Mesenchymal stem cell (in vitro differentiated cells and primary cell): ENCODE data around the gene MLXIP.
A peak's percentile ranks its signal among the peaks of the same experiment; 100 is the strongest.
"Not testable (repeated sequence)": the region's sequence is repeated elsewhere in the genome, so short reads cannot be mapped to it uniquely, and the experiment has no call there.

Source experiments
- DNase-seq: peaks from one replicate; pipeline ENCODE4 v3.0.0-alpha.2; 2013
- H2AFZ ChIP-seq: one replicate; pipeline ENCODE4 v1.6.1; 2013; ENCODE audit warnings: low read depth, mild to moderate bottlenecking, control low read depth, inconsistent platforms, low read length, moderate library complexity
- H2AK5ac ChIP-seq: 2 replicates; pipeline ENCODE4 v1.6.1; 2013; ENCODE audit warnings: low read length, moderate library complexity, mild to moderate bottlenecking, inconsistent platforms; ENCODE audit not compliant: severe bottlenecking
- H2BK120ac ChIP-seq: one replicate; pipeline ENCODE4 v1.6.1; 2013; ENCODE audit warnings: low read depth, mild to moderate bottlenecking, inconsistent platforms, low read length, moderate library complexity
- H2BK12ac ChIP-seq, 2 experiments: one replicate each; pipeline ENCODE4 v1.6.1; 2013; ENCODE audit warnings: inconsistent platforms in 2 of 2, low read length in 2 of 2, mild to moderate bottlenecking in 2 of 2, moderate library complexity in 2 of 2, control low read depth in 1 of 2
- H2BK15ac ChIP-seq: one replicate; pipeline ENCODE4 v1.6.1; 2013; ENCODE audit warnings: mild to moderate bottlenecking, low read depth, inconsistent platforms; ENCODE audit not compliant: poor library complexity, severe bottlenecking
- H2BK5ac ChIP-seq: 2 replicates; pipeline ENCODE4 v1.6.1; 2013; ENCODE audit warnings: low read depth, mild to moderate bottlenecking, low read length, control low read depth, inconsistent platforms; ENCODE audit not compliant: poor library complexity, severe bottlenecking
- H3K14ac ChIP-seq, 2 experiments: one replicate each; pipeline ENCODE4 v1.6.1; 2013; ENCODE audit warnings: inconsistent platforms in 2 of 2, low read length in 2 of 2, control low read depth in 1 of 2, mild to moderate bottlenecking in 1 of 2, moderate library complexity in 1 of 2
- H3K18ac ChIP-seq, 2 experiments: one replicate each; pipeline ENCODE4 v1.6.1; 2013; ENCODE audit warnings: inconsistent platforms in 2 of 2, low read length in 2 of 2, control low read depth in 1 of 2, low read depth in 1 of 2, mild to moderate bottlenecking in 1 of 2
- H3K23ac ChIP-seq, 2 experiments: one replicate each; pipeline ENCODE4 v1.6.1; 2013; ENCODE audit warnings: inconsistent platforms in 2 of 2, low read length in 2 of 2, mild to moderate bottlenecking in 2 of 2, moderate library complexity in 2 of 2, control low read depth in 1 of 2
- H3K27ac ChIP-seq: 2 replicates; pipeline ENCODE4 v1.5.1; 2013; ENCODE audit warnings: mild to moderate bottlenecking, moderate library complexity, low read length, control low read depth, inconsistent platforms; ENCODE audit not compliant: poor library complexity, severe bottlenecking
- H3K27me3 ChIP-seq, 2 experiments: 2 replicates each; pipeline versions ENCODE4 v1.6.1 to v1.7.0; 2013; ENCODE audit warnings: low read length in 2 of 2, mild to moderate bottlenecking in 2 of 2, moderate library complexity in 2 of 2, control low read depth in 1 of 2, inconsistent platforms in 1 of 2; ENCODE audit not compliant: control insufficient read depth in 1 of 2, insufficient read depth in 1 of 2
- H3K36me3 ChIP-seq, 2 experiments: 2 replicates each; pipeline versions ENCODE4 v1.6.1 to v1.7.0; 2013; ENCODE audit warnings: low read length in 2 of 2, control low read depth in 1 of 2, inconsistent platforms in 1 of 2, low read depth in 1 of 2, mild to moderate bottlenecking in 1 of 2; ENCODE audit not compliant: insufficient read depth in 2 of 2, control insufficient read depth in 1 of 2
- H3K4ac ChIP-seq, 2 experiments: one replicate each; pipeline ENCODE4 v1.6.1; 2013; ENCODE audit warnings: inconsistent platforms in 2 of 2, low read length in 2 of 2, mild to moderate bottlenecking in 2 of 2, moderate library complexity in 2 of 2, control low read depth in 1 of 2, low read depth in 1 of 2
- H3K4me1 ChIP-seq: 2 replicates; pipeline ENCODE4 v1.6.1; 2013; ENCODE audit warnings: low read depth, low read length, control low read depth; ENCODE audit not compliant: control insufficient read depth, insufficient read depth
- H3K4me2 ChIP-seq: 2 replicates; pipeline ENCODE4 v1.6.1; 2013; ENCODE audit warnings: low read length, mild to moderate bottlenecking, inconsistent platforms; ENCODE audit not compliant: poor library complexity, severe bottlenecking
- H3K4me3 ChIP-seq, 2 experiments: 2 replicates each; pipeline versions ENCODE4 v1.5.1 to v1.7.0; 2013; ENCODE audit warnings: low read length in 2 of 2, mild to moderate bottlenecking in 2 of 2, control low read depth in 1 of 2, low read depth in 1 of 2; ENCODE audit not compliant: insufficient read depth in 1 of 2
- H3K79me1 ChIP-seq: replicated peaks from 2 replicates; pipeline ENCODE4 v1.6.1; 2013; ENCODE audit warnings: mild to moderate bottlenecking, control low read depth, low read length, inconsistent platforms; ENCODE audit not compliant: poor library complexity, severe bottlenecking
- H3K9ac ChIP-seq: 2 replicates; pipeline ENCODE4 v1.7.0; 2013; ENCODE audit warnings: mild to moderate bottlenecking, low read length, moderate library complexity
- H3K9me3 ChIP-seq: 2 replicates; pipeline ENCODE4 v1.7.0; 2013; ENCODE audit warnings: mild to moderate bottlenecking, low read length; ENCODE audit not compliant: control insufficient read depth
- H4K8ac ChIP-seq: one replicate; pipeline ENCODE4 v1.6.1; 2013; ENCODE audit warnings: inconsistent platforms, mild to moderate bottlenecking, low read length, moderate library complexity
- H4K91ac ChIP-seq: one replicate; pipeline ENCODE4 v1.6.1; 2013; ENCODE audit warnings: mild to moderate bottlenecking, low read length, inconsistent platforms
- WGBS: methylation state at CpG from one replicate; pipeline ENCODE4 v1.1.7; 2013; ENCODE audit warnings: mixed read lengths; 5-methylcytosine and 5-hydroxymethylcytosine counted together

The MLXIP gene

DNA sequence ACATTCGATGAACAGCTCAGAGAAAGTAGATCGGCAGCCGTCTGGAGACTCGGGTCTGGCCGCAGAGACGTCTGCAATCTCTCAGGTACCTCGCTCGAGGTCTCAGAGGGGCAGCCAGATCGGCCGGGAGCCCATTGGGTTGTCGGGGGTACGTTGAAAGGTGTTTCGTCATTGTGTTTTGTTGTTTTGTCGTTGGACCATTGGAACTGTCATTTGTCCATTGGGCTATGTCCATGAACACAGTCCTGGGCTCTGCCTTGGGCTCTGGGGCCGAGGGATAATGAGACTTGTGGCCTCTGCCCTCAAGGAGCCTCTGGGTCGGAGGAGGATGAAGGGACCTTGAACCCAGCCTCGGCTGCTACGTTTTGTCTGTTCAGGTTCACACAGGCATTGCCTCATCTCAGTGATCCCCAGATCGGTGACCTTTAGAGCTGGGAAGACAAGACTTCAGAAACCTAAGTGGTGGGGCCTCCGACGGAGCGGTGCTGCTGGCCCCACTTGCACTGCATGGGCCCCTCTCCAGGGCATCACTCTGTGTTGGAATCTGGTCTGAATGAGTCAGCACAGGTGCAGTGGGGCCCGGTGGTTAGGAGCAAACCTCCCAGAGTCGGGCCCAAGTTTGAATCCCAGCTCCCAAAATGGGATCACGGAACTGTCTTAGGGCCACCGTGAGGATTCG, 23.6 kb upstream of the MLXIP start:
- peaks cover 6% of the 10 kb centered on the region for H3K79me1 ChIP-seq
- H3K4me1 ChIP-seq: peaks cover 18% of the 10 kb centered on the region
- peak overlapping the region; percentile 33 for H3K9ac ChIP-seq
- no peak overlapping the region for H2AFZ ChIP-seq
- no peak for DNase-seq
- no peak overlapping the region for H3K18ac ChIP-seq
- H3K27ac ChIP-seq: no peak overlapping the region
- no peak overlapping the region for H2BK120ac ChIP-seq
- H4K91ac ChIP-seq: no peak overlapping the region
- H3K4me2 ChIP-seq: no peak overlapping the region
- H2BK5ac ChIP-seq: no peak overlapping the region
- no peak overlapping the region for H3K14ac ChIP-seq
- peak overlapping the region; percentile 27 for H2AK5ac ChIP-seq
- WGBS: 94% methylated on average over 27 of the region's 27 CpGs
- H3K23ac ChIP-seq: no peak overlapping the region
- H3K36me3 ChIP-seq: peaks cover 6 to 63% of the 10 kb centered on the region in 2 experiments
- H3K27me3 ChIP-seq: no peaks in the 10 kb centered on the region
- no peak overlapping the region for H2BK12ac ChIP-seq
- H3K9me3 ChIP-seq: no peaks in the 10 kb centered on the region
- no peak overlapping the region for H3K4ac ChIP-seq
- H4K8ac ChIP-seq: no peak overlapping the region
- H3K4me3 ChIP-seq: no peak overlapping the region
- H2BK15ac ChIP-seq: no peak overlapping the region

DNA sequence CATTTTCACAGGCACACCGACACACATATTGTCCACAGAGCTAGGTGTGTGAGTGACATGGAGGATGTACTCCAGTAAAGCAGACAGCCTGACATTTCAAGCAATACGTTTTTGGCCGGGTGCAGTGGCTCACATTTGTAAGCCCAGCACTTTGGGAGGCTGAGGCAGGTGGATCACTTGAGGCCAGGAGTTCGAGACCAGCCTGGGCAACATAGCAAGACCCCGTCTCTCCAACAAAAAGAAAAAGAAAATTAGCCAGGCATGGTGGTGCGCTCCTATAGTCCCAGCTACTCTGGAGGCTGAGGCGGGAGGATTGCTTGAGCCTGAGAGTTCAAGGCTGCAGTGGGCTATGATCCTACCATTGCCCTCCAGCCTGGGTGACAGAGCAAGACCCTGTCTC, 22.1 kb upstream of the MLXIP start:
- H3K4me2 ChIP-seq, H3K23ac ChIP-seq, H2BK120ac ChIP-seq, H4K91ac ChIP-seq, H3K9ac ChIP-seq, H2BK12ac ChIP-seq, DNase-seq, H3K79me1 ChIP-seq, H3K18ac ChIP-seq, H3K4ac ChIP-seq, H3K14ac ChIP-seq, H3K4me3 ChIP-seq, H3K9me3 ChIP-seq, H2BK5ac ChIP-seq, H3K27me3 ChIP-seq, H2BK15ac ChIP-seq, H2AFZ ChIP-seq, H4K8ac ChIP-seq, H3K27ac ChIP-seq: not testable (repeated sequence)
- H2AK5ac ChIP-seq: peak overlapping the region; percentile 4
- 97% methylated on average over 7 of the region's 7 CpGs for WGBS
- H3K4me1 ChIP-seq: peaks cover 11% of the 10 kb centered on the region
- H3K36me3 ChIP-seq: peaks cover 6 to 59% of the 10 kb centered on the region in 2 experiments

DNA sequence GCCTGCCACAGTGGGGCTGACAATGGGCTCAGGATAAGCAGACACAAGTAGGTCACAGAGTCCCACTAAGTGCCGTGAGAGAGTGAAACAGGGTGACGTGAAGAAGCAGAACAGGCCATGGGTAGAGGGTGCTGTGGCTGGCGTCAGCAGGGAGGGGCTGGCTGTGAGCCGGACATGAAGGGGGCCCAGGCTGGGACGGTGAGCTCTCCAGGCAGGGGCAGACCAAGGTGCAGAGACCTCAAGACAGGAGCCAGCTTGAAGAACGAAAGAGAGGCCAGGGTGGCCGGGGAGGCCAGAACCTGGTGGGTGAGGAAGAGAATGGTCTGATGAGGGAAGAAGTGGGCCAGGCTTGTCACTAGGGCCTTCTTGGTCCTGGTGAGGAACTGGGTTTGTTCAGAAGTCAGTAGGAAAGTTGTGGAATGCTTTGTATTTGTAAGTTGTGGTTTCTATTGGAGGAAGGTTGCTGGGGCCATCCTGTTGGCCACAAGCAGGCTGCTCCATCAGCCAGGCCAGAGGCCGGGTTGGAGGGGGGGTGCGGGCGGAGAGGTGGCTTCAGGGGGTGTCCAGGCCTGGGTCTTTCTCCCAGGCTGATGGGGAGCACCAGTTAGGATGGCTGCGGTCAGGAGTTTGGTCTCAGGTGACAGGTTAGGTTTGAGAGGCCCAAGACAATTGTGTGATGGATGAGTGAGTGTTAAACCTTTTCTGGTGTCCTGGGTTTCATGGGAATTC, 21.4 kb upstream of the MLXIP start:
- Histone ChIP-seq H3K23ac (no peak overlapping the region), H3K14ac (peak overlapping the region in 1 of 2 experiments; percentile 51), H3K4ac (peak overlapping the region in 1 of 2 experiments; percentile 0), H3K4me1 (peaks cover 9% of the 10 kb centered on the region), H3K18ac (peak overlapping the region in 1 of 2 experiments; percentile 0), H3K4me3 (no peak overlapping the region), H2BK5ac (no peak overlapping the region), H3K36me3 (peaks cover 6 to 62% of the 10 kb centered on the region in 2 experiments), H4K8ac (no peak overlapping the region), H3K27ac (no peak overlapping the region), H3K9ac (no peak overlapping the region), H2BK15ac (no peak overlapping the region), H3K4me2 (no peak overlapping the region), H2AK5ac (no peak overlapping the region), H3K79me1 (peaks cover 7% of the 10 kb centered on the region), H2BK120ac (no peak overlapping the region), H4K91ac (no peak overlapping the region), H2BK12ac (peak overlapping the region in 1 of 2 experiments; percentile 4), H2AFZ (no peak overlapping the region), H3K9me3 (no peaks in the 10 kb centered on the region), H3K27me3 (no peaks in the 10 kb centered on the region)
- no peak for DNase-seq
- 96% methylated on average over 10 of the region's 11 CpGs for WGBS

DNA sequence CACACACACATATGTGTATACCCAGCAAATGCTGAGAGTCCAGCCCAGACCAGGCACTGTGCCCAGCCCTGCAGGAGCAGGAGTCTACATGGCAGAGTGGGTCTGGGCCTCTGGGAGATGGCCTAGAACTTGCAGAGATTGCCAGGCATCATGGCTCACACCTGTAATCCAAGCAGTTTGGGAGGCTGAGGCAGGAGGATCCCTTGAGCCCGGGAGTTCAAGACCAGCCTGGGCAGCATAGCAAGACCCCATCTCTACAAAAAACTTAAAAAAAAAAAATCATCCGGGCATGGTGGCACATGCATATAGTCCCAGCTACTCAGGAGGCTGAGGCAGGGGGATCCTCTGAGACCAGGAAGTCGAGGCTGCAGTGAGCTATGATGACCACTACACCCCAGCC, 20.8 kb upstream of the MLXIP start:
- no peak overlapping the region for H3K4me3 ChIP-seq
- no peak overlapping the region for H4K8ac ChIP-seq
- peaks cover 6% of the 10 kb centered on the region for H3K79me1 ChIP-seq
- H2BK5ac ChIP-seq: no peak overlapping the region
- H3K23ac ChIP-seq: no peak overlapping the region
- H3K27me3 ChIP-seq: no peaks in the 10 kb centered on the region
- H3K14ac ChIP-seq: no peak overlapping the region
- H2BK12ac ChIP-seq: no peak overlapping the region
- H2AFZ ChIP-seq: no peak overlapping the region
- no peak overlapping the region for H3K27ac ChIP-seq
- WGBS: 96% methylated on average over 3 of the region's 3 CpGs
- no peak overlapping the region for H3K18ac ChIP-seq
- H3K9me3 ChIP-seq: no peaks in the 10 kb centered on the region
- H3K4me2 ChIP-seq: no peak overlapping the region
- DNase-seq: no peak
- no peak overlapping the region for H2AK5ac ChIP-seq
- H3K9ac ChIP-seq: no peak overlapping the region
- H2BK120ac ChIP-seq: no peak overlapping the region
- peaks cover 6 to 66% of the 10 kb centered on the region in 2 experiments for H3K36me3 ChIP-seq
- H3K4me1 ChIP-seq: peaks cover 14% of the 10 kb centered on the region
- H4K91ac ChIP-seq: no peak overlapping the region
- no peak overlapping the region for H3K4ac ChIP-seq
- H2BK15ac ChIP-seq: no peak overlapping the region
